HG03571 (cell line): ENCODE measurements around the gene TATDN3.
A peak's percentile ranks its signal among the peaks of the same experiment; 100 is the strongest.
"Not testable (repeated sequence)": the region's sequence is repeated elsewhere in the genome, so short reads cannot be mapped to it uniquely, and the experiment has no call there.

ENCODE experiments used
- ATAC-seq: cut with Tn5 transposase; IDR thresholded peaks from one replicate; pipeline ENCODE4 v1.9.1; 2021; ENCODE audit not compliant: unreplicated experiment

TATDN3 gene

GRCh38 chr1:212774584-212774983 lies 17.1 kb upstream of the TATDN3 start:
- ATAC-seq, result no peak

GRCh38 chr1:212775241-212775640 lies 16.5 kb upstream of the TATDN3 start:
- ATAC-seq, result no peak

DNA sequence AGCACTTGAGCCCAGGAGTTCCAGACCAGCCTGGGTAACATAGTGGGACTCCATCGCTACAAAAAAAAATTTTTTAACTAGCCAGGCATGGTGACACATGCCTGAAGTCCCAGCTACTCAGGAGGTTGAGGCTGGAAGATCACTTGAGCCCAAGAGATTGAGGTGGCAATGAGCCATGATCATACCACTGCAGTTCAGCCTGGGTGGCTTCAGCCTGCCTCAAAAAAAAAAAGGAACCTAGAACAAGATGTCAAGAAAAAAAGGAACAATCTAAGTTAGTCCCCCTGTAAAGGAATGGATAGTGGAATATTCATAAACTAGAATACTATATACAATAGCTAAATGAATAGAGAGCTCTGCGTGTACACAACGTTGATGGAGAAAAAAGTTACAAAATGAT lies 14.5 kb upstream of the TATDN3 start:
- no peak for ATAC-seq

GRCh38 chr1:212779086-212779485 lies 12.6 kb upstream of the TATDN3 start:
- ATAC-seq, result not testable (repeated sequence)

GRCh38 chr1:212780759-212781158 lies 10.9 kb upstream of the TATDN3 start:
- ATAC-seq, result no peak

DNA sequence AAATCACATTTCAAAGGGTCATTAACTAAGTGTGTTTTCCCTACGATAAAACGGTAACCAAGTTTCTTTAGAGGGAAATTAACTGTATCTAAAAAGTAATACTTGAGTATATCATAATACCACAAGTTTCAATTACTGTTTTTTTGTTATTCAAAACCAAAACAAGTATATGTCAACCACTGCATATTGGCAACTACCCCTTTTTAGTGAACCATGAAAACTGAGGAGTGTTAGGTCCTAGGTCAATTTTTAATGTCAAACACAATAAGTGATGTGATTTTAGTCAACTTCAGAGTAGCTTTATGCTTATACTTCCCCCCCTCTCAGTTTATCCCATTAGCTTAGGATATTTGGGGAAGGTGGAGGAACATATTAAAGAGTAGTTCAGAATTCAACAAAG lies 10.5 kb upstream of the TATDN3 start:
- no peak for ATAC-seq

DNA sequence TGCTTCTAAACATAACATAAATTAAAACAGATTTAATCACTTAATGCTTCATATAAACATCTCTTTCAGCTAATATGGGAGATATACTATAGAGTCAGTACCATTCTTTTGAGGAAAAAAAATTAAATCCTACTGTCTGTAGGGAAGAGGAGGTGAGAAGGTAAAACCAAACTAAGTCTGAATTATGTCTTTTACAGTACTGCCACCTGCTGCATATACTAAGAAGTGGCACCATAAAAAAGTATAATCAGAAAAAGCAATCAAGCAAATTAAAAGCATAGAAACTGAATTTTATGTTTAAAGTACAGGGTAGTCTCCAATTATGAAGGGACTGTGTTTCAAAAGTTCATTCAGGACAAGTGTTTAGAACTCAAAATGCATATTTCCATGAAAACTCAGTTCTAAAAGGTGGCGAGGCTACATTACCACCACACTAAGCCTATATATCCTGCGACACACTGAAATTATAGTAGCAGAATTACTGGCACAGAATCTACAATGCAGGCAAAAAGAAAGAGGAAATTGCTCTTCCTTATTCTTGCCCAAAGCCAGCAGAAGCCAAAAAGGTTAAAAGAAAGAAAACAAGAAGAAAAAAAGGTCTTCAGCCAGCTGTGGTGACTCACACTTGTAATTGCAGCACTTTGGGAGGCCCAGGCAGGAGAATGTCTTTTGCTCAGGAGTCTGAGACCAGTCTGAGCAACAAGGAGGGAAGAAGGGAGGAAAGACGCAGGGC lies 9.1 kb upstream of the TATDN3 start:
- no peak for ATAC-seq

DNA sequence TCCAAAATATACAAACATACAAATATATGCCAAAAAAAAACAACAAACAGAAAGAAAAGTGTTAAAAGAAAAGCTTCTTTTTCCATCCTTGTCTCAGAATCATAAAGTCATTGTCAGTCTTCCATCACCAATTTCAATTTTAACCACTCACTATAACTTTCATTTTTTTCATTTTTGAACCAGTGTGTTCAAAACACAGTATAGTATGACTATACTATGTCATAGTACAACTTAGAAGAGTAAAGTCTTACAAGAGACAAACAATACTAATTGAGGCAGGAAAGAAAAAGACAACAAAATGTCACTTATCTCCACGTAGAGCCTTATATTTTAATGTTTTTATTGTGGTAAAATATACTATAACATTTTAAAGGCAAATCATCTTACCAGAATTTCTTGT lies 7.7 kb upstream of the TATDN3 start:
- ATAC-seq, result no peak

DNA sequence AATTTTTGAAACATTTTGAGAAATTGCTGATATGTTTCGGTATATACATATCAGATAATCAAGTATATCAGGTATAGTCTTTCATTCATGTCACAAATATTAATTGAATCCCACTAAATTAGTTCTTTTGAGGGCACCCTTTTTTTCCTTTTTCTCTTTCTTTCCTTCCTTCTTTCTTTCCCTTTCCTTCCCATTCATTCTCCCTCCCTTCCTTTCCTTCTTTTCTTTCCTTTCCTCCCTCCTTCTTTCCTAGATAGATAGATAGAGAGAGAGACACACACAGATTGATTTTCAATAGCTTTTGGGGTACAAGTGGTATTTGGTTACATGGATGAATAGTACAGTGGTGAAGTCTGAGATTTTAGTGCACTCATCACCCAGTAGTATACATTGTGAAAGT lies 5.8 kb upstream of the TATDN3 start:
- no peak for ATAC-seq

DNA sequence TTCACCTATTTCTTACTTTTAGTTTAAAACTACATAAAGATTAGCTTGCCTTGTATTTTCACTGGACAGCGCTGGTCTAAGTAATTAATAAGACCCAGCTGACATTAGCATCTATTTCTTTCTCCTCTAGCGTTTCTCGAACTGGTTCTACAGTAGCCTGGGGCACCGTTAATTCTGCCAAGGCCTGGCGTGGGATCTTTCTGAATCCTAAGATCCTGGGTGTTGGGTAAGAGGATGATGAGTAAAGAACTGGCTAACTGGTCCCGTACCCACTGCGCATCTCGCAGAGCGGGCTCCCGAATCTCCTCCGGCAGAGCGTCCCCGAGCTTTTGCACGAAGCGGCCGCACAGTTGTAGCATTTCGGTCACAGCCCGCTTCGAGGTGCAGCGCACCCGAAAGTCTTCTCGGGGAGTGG lies 426 bp upstream of the TATDN3 start:
- peak; percentile 33 for ATAC-seq

DNA sequence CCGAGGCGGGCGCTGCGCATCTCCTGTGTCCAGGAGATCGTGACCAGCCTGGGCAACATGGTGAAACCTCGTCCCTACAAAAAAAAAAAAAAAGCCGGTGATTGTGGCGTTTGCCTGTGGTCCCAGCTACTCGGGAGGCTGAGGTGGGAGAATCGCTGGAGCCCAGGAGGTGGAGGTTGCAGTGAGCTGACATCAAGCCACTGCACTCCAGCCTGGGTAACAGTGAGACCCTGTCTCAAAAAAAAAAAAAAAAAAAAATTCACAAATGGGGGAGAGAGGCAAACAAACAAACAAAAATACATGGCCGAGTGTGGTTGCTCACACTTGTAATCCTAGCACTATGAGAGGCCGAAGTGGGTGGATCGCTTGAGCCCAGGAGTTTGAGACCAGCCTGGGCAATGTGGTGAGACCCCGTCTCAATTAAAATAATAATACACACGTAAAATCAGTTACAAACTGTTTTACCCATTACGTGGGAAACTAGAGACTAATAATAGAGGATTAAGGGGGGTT lies 758 bp downstream of the TATDN3 start:
- no peak for ATAC-seq

DNA sequence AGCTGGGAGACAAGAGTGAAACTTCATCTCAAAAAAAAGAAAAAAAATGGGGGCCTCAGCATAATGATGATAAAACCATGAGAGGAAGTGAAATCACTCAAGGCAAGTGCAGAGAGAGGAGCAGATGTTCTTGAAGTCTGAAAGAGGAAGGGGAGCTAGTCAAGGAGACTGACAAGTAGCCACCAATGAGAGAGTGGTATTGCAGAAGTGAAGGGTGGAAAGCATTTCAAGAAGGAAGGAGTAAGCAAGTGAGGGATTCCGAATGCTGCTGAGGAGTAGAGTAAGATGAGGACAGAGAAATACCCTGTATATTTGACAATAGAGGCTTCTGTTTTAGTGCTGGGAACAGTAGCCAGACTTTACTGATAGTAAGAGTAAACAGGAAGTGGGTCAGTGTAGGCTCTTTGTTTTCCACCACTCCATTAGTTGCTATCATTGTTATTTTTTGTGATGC lies 2.9 kb downstream of the TATDN3 start:
- ATAC-seq, result peak; percentile 87

DNA sequence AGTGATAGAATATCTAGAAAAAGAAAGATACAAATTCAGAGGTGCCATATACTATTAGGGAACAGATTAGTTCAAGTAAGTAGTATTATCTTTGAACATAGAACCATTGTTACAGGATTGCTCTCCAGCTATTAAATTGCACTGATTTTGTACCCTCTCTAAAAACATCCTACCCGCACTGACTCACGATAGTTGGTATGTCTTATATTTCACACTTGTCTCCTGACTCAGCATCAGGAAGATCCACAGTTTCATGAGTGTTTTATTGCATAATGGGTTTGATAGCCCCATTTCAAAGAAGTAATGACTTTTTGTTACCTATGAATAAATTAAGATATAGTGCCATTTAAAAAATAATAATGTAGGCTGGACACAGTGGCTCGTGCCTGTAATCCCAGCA lies 6.0 kb downstream of the TATDN3 start:
- no peak for ATAC-seq

DNA sequence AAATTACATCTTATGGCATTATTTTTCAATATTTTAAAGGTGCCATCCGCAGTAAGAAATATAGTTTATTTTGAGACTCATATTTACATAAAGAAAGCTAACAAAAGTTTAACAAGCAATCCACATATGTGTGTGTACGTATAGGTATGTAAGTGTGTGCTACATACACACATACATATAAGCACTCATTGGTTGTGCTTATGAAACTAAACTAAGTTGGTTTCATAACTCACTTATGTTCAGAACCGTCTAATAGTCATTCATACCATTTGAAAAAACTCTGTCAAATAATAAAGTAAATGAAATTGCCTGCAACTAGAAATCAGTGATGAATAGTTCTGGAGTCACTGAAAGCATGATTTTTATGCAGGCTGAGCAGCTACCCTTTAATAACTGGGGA lies 14.1 kb downstream of the TATDN3 start:
- ATAC-seq, result no peak

GRCh38 chr1:212814537-212815334 lies 23.0 kb downstream of the TATDN3 start:
- ATAC-seq, result no peak

DNA sequence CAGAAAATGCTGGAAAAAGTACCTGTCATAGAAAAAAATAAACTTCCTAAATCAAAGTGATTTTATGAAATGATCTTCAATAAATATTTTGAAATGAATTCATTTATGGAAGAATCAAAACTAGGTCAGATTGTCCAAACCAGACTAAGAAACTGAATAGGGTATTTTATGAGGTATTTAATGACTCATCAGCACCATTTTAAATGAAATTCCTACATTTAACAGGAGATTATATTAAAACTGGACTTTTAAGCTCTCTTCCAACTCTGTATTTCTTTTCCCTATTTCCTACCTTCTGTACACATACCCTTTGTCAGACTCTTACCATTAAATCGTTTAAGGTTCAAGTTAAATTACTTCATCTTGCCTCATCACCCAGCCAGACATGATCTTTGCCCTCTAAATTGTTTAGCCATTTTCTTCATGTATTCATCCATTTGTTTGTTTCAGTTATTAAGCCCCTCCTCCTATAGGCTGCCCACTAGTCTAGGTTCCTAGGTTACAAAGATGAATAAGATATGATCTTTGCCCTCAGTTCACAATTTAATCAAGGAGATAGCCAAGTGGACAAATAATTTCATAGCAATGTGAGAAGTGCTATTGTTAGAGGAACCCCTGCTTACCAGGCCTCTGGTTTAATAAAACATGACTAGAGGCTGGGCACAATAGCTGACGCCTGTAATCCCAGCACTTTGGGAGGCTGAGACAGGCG lies 25.0 kb downstream of the TATDN3 start:
- ATAC-seq, result no peak

GRCh38 chr1:212819726-212820125 lies 28.0 kb downstream of the TATDN3 start:
- ATAC-seq, result peak; percentile 57

DNA sequence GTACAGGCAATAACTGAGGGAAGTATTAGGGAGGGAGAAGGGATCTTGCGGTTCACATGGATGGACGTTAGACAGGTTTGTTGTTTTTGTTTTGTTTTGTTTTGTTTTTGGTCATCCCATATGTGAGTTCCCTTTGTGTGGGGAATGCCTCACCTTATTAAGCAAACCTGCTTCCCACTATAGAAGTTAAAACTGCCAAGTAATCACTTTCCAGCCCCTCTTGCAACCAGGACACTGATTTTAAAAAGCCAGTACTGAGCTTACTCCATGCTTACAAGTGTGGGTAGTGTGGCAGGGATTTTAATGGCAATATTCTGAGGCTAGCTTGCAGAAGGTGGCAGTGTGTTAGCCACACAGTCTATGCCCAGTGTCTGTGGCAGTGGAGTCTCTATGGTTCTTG lies 29.3 kb downstream of the TATDN3 start:
- no peak for ATAC-seq

DNA sequence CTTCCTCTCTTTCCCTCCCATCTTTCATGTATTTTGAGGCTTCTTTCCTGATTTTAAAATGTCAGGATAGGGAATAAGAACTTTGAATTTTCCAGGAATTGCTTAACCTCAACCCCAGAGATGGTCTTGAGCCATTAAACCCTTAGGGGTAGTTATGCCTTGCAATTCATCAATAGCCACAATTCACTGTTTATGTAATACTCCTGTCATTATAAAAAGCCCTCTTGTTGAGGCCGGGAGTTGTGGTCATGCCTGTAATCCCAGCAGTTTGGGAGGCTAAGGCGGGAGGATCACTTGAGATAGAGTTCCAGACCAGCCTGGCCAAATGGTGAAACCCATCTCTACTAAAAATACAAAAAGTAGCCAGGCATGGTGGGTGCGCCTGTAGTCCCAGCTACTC lies 31.3 kb downstream of the TATDN3 start:
- ATAC-seq, result no peak

- no peak for ATAC-seq
Measured at GRCh38 chr1:212824201-212824600, 32.5 kb downstream of the TATDN3 start.

DNA sequence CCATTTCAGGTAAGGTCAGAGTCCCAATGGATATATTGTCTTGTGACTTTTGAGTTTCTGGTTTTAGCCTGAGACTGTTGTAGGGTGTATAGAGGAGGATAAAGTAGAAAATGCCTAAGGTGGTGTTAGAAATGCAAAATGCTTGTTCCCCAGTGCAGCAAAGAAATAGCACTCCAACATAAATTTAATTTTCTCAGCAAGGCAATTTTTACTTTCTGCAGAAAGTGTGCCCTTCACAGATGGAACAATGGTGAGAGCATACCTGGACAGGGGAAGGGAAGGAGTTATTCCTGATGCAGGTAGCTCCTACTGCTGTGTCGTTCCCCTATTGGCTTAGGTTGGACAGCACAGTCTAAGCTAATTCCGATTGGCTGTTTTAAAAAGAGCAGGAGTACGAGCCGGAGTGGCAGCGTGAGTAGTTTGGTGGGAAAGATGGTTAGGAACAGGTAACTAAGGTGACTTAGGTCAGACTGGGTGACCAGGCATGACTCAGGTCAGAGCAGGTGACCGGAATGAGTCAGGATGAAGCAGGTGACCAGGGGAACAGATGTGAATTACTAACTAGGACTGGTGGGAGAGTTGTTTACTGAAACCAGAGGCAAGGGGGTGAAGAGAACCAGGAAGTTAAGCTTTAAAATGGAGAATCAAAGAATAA lies 34.2 kb downstream of the TATDN3 start:
- no peak for ATAC-seq
